Mucosa of rectum (tissue), 2 donors: ENCODE results near the gene MUC21.
"Not testable (repeated sequence)": the region's sequence is repeated elsewhere in the genome, so short reads cannot be mapped to it uniquely, and the experiment has no call there.

ENCODE experiments used
- H3K27ac ChIP-seq, 2 donors: one replicate each; pipeline ENCODE4 v1.7.0; 2013; ENCODE audit warnings: inconsistent platforms in 2 of 2, low read depth in 2 of 2, low read length in 2 of 2
- H3K27me3 ChIP-seq, 2 donors: one replicate each; pipeline ENCODE4 v1.7.0; 2013; ENCODE audit warnings: low read length in 2 of 2; ENCODE audit not compliant: control insufficient read depth in 2 of 2, insufficient read depth in 2 of 2
- H3K36me3 ChIP-seq, 2 donors: one replicate each; pipeline ENCODE4 v1.7.0; 2013; ENCODE audit warnings: low read length in 2 of 2; ENCODE audit not compliant: control insufficient read depth in 2 of 2, insufficient read depth in 2 of 2
- H3K4me1 ChIP-seq, 2 donors: one replicate each; pipeline ENCODE4 v1.7.0; 2013; ENCODE audit warnings: low read length in 2 of 2, mild to moderate bottlenecking in 1 of 2; ENCODE audit not compliant: control insufficient read depth in 2 of 2, insufficient read depth in 2 of 2
- H3K4me3 ChIP-seq, 2 donors: one replicate each; pipeline ENCODE4 v1.7.0; 2013; ENCODE audit warnings: low read length in 2 of 2
- H3K9ac ChIP-seq, 2 donors: one replicate each; pipeline ENCODE4 v1.7.0; 2013; ENCODE audit warnings: low read length in 2 of 2, low read depth in 1 of 2, mild to moderate bottlenecking in 1 of 2
- H3K9me3 ChIP-seq, 2 donors: one replicate each; pipeline ENCODE4 v1.7.0; 2013; ENCODE audit warnings: low read length in 2 of 2; ENCODE audit not compliant: control insufficient read depth in 2 of 2
- donor health status: healthy.
- donor health status: Normal muscosa, but diverticular disease.

The MUC21 gene

DNA sequence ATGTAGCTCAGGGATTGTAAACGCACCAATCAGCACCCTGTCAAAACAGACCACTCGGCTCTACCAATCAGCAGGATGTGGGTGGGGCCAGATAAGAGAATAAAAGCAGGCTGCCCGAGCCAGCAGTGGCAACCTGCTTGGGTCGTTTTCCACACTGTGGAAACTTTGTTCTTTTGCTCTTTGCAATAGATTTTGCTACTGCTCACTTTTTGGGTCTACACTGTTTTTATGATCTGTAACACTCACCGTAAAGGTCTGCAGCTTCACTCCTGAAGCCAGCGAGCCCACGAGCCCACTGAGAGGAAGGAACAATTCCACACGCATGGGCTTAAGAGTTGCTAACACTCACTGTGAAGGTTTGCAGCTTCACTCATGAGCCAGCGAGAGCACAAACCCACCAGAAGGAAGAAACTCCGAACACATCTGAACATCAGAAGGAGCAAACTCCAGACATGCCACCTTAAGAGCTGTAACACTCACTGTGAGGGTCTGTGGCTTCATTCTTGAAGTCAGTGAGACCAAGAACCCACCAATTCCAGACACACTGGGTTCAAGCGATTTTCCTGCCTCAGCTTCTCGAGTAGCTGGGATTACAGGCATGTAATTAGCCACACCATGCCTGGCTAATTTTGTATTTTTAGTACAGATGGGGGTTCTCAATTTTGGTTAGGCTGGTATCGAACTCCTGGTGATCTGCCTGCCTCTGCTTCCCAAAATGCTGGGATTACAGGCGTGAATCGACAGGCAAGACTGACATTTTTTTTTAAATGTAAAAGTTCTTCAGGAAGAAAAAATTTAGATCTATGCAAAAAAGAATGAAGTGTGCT lies 38.4 kb downstream of the MUC21 start:
- not testable (repeated sequence) for H3K4me3 ChIP-seq, H3K4me1 ChIP-seq, H3K9me3 ChIP-seq, H3K36me3 ChIP-seq, H3K27me3 ChIP-seq, H3K27ac ChIP-seq, H3K9ac ChIP-seq

DNA sequence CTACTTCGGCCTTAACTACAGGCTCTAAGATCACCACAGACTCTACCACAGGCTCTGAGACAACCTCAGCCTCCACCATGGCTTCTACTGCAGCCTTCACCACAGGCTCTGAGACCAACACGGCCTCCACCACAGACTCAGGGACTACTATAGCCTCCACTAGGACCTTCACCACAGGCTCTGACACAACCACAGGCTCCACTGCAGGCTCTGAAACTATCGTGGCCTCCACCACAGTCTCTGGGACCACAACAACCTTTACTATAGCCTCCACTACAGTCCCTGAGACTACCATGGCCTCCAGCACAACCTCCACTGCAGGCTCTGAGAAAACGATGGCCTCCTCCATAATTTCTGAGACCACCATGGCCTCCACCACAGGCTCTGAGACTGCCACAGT lies 42.1 kb downstream of the MUC21 start:
- Histone ChIP-seq H3K27ac (no peak overlapping the region), H3K36me3 (no peaks in the 10 kb centered on the region), H3K9ac (no peak overlapping the region), H3K9me3 (no peaks in the 10 kb centered on the region), H3K27me3 (peaks cover 0 to 3% of the 10 kb centered on the region in 2 donors), H3K4me3 (no peak overlapping the region), H3K4me1 (no peaks in the 10 kb centered on the region)

- H3K9me3 ChIP-seq = no peaks in the 10 kb centered on the region
- H3K4me1 ChIP-seq = no peaks in the 10 kb centered on the region
- no peak overlapping the region for H3K27ac ChIP-seq
- H3K27me3 ChIP-seq = peaks cover 0 to 3% of the 10 kb centered on the region in 2 donors
- H3K36me3 ChIP-seq = no peaks in the 10 kb centered on the region
- H3K9ac ChIP-seq = no peak overlapping the region
- H3K4me3 ChIP-seq = no peak overlapping the region
Measured at GRCh38 chr6:31031095-31031494, 47.6 kb downstream of the MUC21 start.

DNA sequence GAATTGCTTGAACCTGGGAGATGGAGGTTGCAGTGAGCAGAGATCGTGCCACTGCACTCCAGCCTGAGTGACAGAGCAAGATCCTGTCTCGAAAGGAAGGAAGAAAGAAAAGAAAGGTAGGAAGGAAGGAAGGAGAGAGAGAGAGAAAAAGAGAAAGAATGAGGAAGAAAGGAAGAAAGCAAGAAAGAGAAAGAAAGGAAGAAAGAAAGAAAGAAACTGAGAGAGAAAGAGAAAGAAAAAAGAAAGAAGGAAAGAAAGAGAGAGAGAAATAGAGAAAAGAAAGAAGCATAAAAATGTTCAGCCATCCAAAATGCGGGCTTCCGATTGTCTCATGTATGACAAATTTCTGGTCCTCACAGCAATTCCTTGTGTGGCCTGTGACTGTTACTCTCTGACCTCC lies 49.6 kb downstream of the MUC21 start:
- no peak overlapping the region for H3K27ac ChIP-seq
- H3K9me3 ChIP-seq = no peaks in the 10 kb centered on the region
- no peak overlapping the region for H3K9ac ChIP-seq
- no peaks in the 10 kb centered on the region for H3K4me1 ChIP-seq
- H3K4me3 ChIP-seq = no peak overlapping the region
- peaks cover 5 to 6% of the 10 kb centered on the region in 2 donors for H3K27me3 ChIP-seq
- no peaks in the 10 kb centered on the region for H3K36me3 ChIP-seq

DNA sequence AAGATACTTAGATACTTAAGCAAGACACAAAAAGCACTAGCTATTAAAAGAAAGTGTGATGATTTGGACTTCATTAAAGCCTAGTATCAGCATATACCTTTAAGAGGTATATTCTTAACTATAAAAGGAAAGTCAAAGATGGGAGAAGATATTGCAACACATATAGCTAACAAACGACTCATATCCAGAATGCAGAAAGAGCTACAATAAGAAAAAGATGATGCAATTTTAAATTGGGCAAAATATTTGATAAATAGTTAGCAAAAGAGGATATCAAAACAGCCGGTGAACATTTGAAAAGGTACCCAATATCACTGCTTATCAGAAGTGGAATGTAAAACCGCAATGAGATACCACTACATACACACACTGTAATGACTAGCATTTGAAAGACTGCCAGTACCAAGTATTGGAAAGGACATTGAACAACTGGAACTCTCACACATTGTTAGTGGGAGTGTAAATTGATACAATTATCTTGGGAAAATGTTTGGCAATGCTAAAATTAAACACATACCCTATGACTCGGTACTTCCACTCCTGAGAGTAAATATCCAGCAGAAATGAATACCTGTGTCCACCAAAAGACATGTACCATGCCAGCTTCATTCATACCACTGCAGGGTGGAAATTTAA lies 52.5 kb downstream of the MUC21 start:
- H3K9ac ChIP-seq = no peak overlapping the region
- H3K36me3 ChIP-seq = no peaks in the 10 kb centered on the region
- H3K4me1 ChIP-seq = no peaks in the 10 kb centered on the region
- peaks cover 7 to 10% of the 10 kb centered on the region in 2 donors for H3K27me3 ChIP-seq
- H3K9me3 ChIP-seq = no peaks in the 10 kb centered on the region
- H3K27ac ChIP-seq = no peak overlapping the region
- no peak overlapping the region for H3K4me3 ChIP-seq

GRCh38 chr6:31037169-31037568 lies 53.7 kb downstream of the MUC21 start:
- peaks cover 7 to 10% of the 10 kb centered on the region in 2 donors for H3K27me3 ChIP-seq
- no peaks in the 10 kb centered on the region for H3K9me3 ChIP-seq
- H3K4me3 ChIP-seq = no peak overlapping the region
- no peaks in the 10 kb centered on the region for H3K4me1 ChIP-seq
- no peak overlapping the region for H3K9ac ChIP-seq
- H3K36me3 ChIP-seq = no peaks in the 10 kb centered on the region
- H3K27ac ChIP-seq = no peak overlapping the region

DNA sequence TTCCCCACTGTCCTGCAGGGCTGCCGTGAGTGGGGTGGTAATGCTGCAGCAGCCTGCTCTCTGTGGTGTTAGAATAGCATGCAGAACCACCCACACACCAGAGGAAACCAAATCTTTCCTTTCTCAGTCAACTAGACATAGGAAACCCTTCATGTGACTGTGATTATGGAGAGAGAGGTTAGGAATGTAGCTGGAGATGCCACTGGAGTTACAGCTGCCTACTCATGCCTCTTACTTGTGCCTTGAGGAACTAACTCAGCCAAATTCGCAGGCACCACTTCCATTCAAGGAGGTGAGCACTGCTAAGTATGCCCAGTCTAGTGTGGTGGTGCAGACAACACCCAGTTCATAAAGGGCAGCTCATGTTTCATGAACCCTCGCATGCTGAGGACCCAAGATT lies 54.2 kb downstream of the MUC21 start:
- Histone ChIP-seq H3K4me3 (no peak overlapping the region), H3K27ac (no peak overlapping the region), H3K36me3 (no peaks in the 10 kb centered on the region), H3K27me3 (peaks cover 7 to 10% of the 10 kb centered on the region in 2 donors), H3K4me1 (no peaks in the 10 kb centered on the region), H3K9me3 (no peaks in the 10 kb centered on the region), H3K9ac (no peak overlapping the region)

- no peaks in the 10 kb centered on the region for H3K9me3 ChIP-seq
- H3K4me1 ChIP-seq = no peaks in the 10 kb centered on the region
- peaks cover 7 to 10% of the 10 kb centered on the region in 2 donors for H3K27me3 ChIP-seq
- H3K9ac ChIP-seq = no peak overlapping the region
- H3K4me3 ChIP-seq = no peak overlapping the region
- H3K27ac ChIP-seq = no peak overlapping the region
- no peaks in the 10 kb centered on the region for H3K36me3 ChIP-seq
Measured at GRCh38 chr6:31038559-31038958, 55.0 kb downstream of the MUC21 start.
